Colon (tissue), 2 donors: ENCODE data around the gene MBNL1.

Experiments used
- FAIRE-seq: peaks from 2 replicates; lab custom pipeline; 2012; peaks lifted over from hg19 to GRCh38; lab: Jason Lieb, UNC
- donor health status: control.
- donor health status: control.

MBNL1 gene

GRCh38 chr3:152268555-152269055 is at the start of gene MBNL1:
MBNL1 (plus strand) TSS chr3:152268929; CDS start chr3:152300194, 31,265 bp downstream.
- no peak for FAIRE-seq

- FAIRE-seq: no peak
Observed at GRCh38 chr3:152219216-152219615, 49.5 kb upstream of the MBNL1 start.

- no peak for FAIRE-seq
Observed at GRCh38 chr3:152219769-152220255, 48.9 kb upstream of the MBNL1 start.

GRCh38 chr3:152222327-152222726 is 46.4 kb upstream of the MBNL1 start:
- no peak for FAIRE-seq

- FAIRE-seq: no peak
Observed at GRCh38 chr3:152225201-152225600, 43.5 kb upstream of the MBNL1 start.

- no peak for FAIRE-seq
Observed at GRCh38 chr3:152226176-152226575, 42.6 kb upstream of the MBNL1 start.

- no peak for FAIRE-seq
Observed at GRCh38 chr3:152227027-152227426, 41.7 kb upstream of the MBNL1 start.

- no peak for FAIRE-seq
Observed at GRCh38 chr3:152229692-152230091, 39.0 kb upstream of the MBNL1 start.

GRCh38 chr3:152230370-152230769 is 38.4 kb upstream of the MBNL1 start:
- FAIRE-seq: no peak

GRCh38 chr3:152232001-152232400 is 36.7 kb upstream of the MBNL1 start:
- no peak for FAIRE-seq

GRCh38 chr3:152232679-152233078 is 36.0 kb upstream of the MBNL1 start:
- FAIRE-seq: no peak

- no peak for FAIRE-seq
Observed at GRCh38 chr3:152234657-152235375, 33.9 kb upstream of the MBNL1 start.

GRCh38 chr3:152235709-152236298 is 32.9 kb upstream of the MBNL1 start:
- no peak for FAIRE-seq

GRCh38 chr3:152236716-152237115 is 32.0 kb upstream of the MBNL1 start:
- FAIRE-seq: no peak

GRCh38 chr3:152241142-152242017 is 27.3 kb upstream of the MBNL1 start:
- no peak for FAIRE-seq

GRCh38 chr3:152243301-152243711 is 25.4 kb upstream of the MBNL1 start:
- FAIRE-seq: no peak

GRCh38 chr3:152243721-152244516 is 24.8 kb upstream of the MBNL1 start:
- FAIRE-seq: no peak

GRCh38 chr3:152244517-152244888 is 24.2 kb upstream of the MBNL1 start:
- FAIRE-seq: no peak

GRCh38 chr3:152245498-152246170 is 23.1 kb upstream of the MBNL1 start:
- peak; percentile 69 for FAIRE-seq

- FAIRE-seq: no peak
Observed at GRCh38 chr3:152251916-152252315, 16.8 kb upstream of the MBNL1 start.

- no peak for FAIRE-seq
Observed at GRCh38 chr3:152252755-152253154, 16.0 kb upstream of the MBNL1 start.
